ENCODE data around the gene NEAT1.

The NEAT1 gene

DNA sequence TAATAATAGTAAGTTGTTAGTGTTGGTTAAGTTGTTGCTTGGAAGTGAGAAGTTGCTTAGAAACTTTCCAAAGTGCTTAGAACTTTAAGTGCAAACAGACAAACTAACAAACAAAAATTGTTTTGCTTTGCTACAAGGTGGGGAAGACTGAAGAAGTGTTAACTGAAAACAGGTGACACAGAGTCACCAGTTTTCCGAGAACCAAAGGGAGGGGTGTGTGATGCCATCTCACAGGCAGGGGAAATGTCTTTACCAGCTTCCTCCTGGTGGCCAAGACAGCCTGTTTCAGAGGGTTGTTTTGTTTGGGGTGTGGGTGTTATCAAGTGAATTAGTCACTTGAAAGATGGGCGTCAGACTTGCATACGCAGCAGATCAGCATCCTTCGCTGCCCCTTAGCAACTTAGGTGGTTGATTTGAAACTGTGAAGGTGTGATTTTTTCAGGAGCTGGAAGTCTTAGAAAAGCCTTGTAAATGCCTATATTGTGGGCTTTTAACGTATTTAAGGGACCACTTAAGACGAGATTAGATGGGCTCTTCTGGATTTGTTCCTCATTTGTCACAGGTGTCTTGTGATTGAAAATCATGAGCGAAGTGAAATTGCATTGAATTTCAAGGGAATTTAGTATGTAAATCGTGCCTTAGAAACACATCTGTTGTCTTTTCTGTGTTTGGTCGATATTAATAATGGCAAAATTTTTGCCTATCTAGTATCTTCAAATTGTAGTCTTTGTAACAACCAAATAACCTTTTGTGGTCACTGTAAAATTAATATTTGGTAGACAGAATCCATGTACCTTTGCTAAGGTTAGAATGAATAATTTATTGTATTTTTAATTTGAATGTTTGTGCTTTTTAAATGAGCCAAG is 2.7 kb downstream of the NEAT1 start:
- peak; percentile 74 for DNase-seq

DNA sequence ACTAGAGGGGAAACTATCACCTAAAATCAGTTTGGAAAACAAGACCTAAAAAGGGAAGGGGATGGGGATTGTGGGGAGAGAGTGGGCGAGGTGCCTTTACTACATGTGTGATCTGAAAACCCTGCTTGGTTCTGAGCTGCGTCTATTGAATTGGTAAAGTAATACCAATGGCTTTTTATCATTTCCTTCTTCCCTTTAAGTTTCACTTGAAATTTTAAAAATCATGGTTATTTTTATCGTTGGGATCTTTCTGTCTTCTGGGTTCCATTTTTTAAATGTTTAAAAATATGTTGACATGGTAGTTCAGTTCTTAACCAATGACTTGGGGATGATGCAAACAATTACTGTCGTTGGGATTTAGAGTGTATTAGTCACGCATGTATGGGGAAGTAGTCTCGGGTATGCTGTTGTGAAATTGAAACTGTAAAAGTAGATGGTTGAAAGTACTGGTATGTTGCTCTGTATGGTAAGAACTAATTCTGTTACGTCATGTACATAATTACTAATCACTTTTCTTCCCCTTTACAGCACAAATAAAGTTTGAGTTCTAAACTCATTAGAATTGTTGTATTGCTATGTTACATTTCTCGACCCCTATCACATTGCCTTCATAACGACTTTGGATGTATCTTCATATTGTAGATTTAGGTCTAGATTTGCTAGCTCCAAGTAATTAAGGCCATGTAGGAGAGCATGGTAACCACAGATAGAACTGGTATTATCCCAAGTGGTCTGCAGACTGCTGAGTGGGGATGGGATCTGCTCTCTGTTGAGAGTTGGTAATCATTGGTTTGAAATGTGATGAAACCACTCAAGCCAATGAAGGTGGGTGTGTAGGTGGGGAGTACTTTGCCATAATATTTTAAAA is 3.6 kb downstream of the NEAT1 start:
- peak; percentile 16 for DNase-seq

DNA sequence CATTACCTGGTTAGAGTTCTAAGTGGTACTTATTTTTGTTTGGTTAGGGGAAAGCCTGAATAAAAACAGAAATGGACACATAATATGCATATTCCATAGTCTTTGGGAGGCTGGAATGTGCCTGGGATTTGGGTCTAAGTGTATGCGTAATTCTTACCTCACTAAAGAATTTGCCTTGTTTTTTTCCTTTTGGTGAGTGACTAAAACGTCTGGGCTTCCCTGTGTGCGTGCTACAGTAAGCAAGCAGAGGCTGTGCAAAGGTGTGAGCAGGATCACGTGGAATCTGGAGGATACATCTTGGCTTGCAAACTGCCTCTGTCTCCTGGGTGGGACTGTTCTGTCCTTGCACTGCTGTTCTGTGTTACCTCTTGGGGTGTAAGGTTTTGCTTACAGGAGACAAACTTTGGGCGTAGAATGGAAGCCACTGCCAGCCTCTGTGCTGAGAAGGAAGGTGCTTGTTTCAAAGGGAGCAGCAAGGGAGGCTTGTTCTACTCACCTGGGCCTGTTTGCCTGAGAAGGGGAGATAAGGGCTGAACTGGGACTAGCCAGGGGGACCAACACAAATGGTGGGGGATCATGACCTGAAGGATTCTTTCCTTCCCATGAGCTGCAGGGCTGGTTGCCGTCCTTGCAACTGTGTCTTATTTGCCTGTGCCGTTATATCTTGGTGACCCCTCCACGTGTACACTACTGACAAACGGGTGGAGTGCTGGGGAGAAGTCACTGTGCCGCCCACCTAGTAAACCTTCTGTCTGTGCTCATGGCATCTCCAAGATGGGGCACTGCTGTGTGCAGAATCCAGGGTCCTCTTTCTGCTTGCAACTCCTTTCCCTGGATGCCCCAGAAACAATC is 4.5 kb downstream of the NEAT1 start:
- DNase-seq: peak; percentile 28

DNA sequence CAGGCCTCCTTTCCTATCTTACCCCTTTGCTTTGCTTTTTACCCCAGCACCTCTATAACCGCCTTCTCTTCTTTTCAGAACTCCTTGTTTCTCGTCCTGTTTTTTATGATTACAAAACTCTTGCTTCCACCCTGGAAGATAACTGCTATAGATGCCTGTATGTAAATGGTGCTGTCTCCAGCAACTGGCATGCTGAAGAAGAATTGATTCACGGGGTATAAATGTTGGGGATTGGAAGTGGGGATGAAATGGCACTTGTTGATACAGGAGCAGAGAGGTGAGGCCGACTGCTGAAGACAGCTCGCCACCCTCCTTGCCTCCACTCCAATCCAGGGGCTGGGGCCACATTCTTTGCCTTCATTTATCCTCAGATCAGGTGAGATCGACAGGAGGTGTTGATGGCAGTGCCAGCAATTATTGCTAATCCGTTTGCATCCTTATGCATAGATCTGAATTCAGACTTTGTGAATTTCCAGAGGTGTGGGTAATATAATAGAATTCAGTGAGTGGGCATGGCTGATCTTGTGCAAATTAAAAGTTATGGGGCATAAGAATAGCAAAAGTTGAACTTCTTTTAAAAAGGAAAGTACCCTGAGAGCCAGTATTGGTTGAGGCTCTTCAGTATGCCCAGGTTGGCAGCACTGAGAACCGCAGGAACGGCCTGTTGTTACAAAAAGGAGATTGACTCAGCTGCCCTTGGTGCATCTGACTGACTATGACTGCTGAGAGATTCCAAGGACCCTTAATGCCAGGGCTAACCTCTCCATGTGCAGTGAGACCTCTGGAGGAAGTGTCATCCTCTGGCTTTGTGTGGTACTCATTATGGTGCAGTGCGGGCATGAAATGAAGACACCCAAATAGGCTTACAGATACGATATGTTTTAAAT is 5.3 kb downstream of the NEAT1 start:
- DNase-seq: peak; percentile 33

DNA sequence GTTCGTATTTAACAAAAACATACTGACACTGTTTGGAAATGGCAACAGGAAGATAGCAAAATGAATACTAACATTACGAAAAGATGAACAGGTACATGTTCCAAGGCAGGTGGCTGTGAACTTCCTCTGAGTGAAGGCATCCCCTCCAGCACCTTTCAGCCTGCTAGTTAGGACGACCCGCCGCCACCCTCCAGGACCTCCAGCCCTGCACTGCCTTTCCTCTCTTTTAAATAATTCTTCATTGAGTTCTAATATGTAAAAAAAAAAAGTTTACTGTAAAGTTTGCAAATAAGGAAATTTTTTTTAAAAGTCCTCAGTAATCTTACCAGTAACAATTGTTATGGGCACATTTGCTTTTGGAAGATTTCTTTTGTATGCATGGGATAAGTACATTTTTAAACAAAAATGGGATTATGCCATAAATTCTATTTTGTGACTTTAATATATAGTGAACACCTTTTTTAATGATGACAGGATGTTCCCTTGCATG is 6.0 kb downstream of the NEAT1 start:
- peak; percentile 18 for DNase-seq

DNA sequence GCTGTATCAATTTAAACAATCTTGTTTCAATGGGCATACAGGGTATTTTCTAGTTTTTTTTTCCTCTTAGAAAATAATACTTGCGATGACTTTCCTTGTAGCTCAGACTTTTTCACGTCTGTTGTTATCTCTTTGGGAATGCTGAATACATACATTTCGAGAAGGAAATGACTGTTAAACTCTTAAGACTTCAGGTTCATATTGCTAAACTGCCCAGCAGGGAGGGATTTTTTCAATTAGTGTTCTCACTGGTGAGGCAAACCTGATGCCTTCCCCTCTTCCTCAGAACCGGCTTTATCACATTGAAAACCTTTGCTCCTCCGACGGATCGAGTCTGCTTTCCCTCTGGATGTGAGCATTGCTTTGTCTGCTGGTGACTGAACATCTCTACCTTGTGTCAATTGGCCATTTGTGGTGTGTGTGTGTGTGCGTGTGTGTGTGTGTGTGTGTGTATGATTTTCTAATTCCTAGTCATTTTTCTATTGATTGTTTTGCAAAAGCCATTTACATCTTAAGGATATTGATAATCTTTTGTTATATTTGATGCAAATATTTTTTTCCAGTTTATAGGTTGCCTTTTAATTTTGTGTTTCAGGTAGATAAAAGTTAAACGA is 6.6 kb downstream of the NEAT1 start:
- peak; percentile 16 for DNase-seq

DNA sequence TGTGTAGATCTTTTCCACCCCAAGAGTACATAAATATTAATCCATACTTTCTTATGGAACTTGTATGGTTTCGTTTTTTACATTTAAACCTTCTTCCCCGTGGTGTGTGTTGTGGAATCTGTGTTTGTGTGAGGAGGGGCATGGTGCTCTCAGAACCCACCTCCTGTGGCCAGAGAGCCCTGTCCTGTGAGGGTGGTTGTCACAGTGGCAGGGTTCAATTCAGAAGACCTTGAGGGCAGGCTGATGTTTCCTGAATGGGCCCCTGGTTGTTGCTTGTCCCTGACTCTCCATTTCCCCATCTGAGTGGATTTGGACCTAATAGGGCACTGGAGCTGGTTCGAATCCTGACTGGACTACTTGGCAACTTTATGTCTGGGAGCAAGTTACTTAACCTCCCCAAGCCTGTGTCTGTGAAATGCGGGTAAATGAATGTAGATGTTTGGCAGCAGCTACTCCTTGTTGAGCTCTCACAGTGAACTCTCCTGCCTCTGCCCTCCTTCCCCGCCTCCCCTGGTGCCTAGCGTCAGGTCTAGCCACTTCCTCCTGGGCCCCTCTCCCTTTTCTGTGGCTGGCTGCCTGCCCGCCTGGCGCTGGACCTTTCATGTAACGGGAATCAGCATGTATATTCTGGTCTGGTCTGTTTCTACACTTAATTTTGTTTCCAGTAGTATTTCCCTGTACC is 7.3 kb downstream of the NEAT1 start:
- peak; percentile 28 for DNase-seq

DNA sequence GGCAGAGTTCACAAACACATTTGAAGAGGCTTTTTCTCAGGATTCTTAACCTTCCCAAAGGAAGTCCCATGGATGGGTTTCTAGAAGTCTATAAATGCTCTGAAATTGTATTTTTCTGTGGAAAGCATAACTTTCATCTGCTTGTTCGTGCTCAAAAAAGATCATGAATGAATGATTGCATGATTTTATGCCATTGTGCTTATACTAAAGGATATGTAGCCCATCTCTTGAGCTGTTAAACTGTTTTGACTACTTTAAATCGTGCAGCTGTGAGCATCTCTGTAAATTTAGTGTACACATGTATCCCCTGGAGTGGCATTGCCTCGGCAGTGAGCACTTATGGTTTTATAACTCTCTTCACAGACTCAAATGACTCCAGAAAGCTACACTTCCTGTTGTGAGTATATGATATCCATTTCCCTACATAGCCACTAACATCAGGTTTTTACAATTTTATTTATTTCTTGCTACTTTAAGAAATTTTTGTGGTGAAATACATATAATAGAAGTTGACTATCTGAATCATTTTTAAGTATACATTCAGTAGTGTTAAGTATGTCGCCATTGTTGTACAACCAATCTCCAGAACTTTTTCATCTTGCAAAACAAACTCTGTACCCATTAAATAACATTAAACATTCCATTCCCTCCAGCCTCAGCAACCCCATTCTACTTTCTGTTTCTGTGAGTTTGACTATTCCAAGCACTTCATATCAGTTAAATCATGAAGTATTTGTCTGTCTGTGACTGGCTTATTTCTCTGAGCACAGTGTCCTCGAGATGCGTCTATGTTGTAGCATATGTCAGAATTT is 8.0 kb downstream of the NEAT1 start:
- peak; percentile 11 for DNase-seq

DNA sequence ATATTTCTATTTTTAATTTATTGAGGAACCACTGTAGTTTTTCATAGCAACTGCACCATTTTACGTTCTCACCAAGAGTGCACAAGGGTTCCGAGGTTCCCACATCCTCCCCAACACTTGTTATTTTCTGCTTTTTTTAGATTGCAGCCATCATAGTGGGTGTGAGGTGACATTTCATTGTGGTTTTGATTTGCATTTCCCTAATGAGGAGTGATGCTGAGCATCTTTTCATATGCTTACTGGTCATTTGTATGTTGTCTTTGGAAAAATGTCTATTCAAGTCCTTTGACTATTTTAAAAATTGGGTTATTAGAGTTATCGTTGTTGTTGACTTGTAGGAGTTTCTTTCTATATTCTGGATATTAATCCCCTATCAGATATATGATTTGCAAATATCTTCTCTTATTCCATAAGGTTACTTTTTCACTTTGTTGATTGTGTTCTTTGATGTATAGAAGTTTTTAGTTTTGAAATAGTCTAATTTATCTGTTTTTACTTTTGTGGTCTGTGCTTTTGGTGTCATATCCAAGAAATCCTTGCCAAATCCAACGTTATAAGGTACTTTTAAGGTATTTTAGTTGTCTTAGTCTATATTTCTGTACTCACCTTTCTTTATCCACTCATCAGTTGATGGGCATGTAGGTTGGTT is 9.0 kb downstream of the NEAT1 start:
- peak; percentile 17 for DNase-seq

DNA sequence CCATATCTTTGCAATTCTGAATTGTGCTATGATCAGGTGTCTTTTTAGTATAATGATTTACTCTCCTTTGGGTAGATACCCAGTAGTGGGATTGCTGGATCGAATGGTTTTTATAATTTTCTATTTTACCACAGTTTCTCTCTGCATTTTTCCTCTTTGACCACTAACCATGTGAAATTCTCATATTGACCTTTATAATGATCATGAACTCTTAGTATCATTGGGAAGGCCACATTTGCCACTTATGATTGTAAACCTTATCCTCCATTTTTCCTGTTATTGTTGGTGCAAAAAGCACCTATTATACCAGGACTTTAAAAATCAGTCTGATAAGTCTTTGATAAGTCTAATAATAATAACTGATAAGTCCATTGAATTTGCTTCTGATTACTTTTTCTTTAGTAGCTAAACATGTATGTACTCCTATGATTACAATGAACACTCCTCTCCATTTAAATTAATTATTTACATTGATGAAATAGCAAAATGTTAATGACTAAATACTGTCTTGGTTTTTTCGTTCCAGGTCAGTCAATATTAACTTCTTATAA is 9.6 kb downstream of the NEAT1 start:
- DNase-seq: no peak

DNA sequence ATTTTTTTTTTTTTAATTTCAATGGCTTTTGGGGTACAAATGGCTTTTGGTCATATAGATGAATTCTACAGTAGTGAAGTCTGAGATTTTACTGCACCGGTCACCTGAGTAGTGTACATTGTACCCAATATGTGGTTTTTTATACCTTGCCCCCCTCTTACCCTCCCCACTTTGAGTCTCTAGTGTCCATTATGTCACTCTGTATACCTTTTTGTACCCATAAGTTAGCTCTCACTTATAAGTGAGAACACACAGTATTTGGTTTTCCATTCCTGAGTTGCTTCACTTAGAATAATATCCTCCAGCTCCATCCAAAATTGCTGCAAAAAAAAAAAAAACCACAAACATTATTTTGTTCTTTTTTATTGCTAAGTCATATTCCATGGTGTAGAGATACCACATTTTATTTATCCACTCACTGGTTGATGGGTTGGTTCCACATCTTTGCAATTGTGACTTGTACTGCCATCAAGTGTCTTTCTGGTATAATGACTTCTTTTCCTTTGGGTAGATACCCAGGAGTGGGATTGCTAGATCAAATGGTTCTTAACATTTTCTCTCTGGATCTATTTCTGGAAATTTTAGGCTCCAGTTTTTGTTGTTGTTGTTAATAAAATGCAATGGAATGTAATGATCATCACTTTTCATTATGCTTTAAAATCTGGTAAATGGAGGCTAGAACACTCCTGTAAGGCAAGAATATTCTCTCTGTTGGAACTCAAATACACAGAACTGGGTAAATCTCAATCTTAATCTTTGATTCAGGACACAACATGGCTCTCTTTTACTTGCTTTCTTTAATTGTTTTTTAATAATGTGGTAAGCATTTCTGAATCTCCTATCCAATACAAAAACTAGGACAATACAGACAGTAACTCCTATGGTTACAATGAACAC is 10.3 kb downstream of the NEAT1 start:
- no peak for DNase-seq

DNA sequence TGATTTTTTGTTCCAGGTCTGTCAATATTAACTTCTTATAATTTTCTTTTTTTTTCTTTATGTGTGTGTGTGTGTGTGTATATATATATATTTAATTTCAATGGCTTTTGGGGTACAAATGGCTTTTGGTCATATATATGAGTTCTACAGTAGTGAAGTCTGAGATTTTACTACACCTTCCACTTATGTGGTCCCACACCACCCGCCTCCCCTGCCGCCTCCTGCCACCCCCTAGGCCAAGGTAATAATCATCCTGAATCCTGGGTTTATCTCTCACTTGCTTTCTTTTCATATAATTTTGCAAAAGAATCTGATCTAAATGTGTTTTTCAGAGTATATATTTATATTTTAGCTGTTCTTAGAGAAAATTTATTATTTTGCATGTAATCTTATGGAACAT is 11.1 kb downstream of the NEAT1 start:
- no peak for DNase-seq

DNA sequence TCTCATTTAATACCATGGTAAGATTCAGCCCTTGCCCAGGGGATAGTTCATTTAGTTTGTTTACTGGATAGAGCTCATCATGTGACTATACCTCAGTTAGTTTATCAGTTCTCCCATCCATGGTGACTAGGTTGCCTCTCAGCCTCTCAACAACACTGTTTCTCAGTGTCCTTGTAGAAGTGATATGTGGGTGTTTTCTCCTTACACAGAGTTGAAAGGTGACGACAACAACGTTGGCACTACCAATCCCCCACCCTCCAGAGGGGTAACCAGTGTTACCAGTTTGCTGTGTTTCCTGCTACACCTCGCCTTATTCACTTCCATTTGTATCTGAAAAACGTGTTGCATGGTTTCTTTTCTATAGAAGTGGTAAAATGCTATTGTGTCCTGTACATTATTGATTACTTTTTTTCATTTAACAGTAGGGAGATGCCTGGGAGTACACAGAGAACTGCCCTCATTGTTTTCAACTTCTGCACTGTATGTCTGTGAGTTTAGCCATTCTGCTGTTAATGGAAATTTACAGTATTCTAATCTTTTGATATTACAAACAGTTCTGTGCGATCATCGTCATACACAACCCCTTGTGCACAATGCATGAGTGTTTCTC is 11.6 kb downstream of the NEAT1 start:
- DNase-seq: peak; percentile 8

DNA sequence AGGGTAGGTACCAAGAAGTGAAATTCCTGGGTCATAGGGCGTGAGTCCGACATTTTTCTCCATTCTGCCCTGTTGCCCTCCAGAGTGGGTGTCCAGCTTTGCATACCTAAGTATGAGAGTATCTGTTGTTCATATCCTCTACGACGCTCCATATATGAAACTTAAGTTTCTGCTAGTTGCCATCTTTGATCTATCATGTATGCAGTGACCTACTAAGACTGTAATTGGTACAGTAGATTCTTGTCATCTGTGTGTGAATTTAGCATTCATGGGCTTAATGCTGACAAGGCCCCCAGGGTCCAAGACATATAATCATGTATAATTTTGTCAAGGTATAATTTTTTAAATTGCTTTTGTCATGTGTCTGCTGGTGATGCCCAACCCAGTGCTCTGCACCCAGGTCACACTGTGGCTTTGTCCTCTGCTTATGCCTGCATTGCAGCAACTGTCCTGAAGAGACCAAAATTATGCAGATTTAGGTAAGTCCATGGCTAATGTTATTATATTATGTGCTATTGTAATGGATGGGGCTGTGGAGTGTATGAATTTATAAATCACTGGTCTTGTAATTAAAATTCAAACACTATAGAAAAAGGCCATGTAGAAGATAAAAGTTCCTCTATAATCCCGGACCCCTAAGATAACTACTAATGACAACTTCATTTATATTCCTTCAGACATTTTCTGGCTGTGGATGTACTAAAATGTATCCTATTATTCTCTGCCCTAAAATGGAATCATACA is 12.2 kb downstream of the NEAT1 start:
- no peak for DNase-seq

DNA sequence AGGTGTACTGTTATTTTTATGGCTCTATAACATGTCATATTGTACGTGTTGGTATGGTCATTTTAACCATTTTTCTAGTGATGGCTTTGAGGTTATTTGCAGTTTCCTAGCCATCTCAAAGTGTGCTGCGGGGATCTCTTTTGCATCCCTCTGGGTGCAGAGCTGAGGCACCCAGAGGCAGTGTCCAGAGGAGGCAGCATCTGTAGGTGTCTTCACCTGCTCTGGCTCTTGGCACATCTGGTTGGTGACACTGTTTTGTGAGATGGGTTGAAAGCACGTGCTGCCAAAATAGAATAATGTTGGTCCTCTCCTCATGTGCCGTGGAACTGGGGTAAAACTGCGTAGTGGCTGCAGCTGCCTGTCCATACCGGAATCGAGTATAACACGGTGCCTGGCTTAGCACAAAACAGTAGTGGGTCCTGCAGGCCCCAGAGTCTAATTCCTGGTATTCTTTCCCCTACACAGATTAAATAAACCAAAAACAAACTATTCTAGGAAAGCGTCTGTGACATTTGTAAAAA is 12.9 kb downstream of the NEAT1 start:
- peak; percentile 13 for DNase-seq

DNA sequence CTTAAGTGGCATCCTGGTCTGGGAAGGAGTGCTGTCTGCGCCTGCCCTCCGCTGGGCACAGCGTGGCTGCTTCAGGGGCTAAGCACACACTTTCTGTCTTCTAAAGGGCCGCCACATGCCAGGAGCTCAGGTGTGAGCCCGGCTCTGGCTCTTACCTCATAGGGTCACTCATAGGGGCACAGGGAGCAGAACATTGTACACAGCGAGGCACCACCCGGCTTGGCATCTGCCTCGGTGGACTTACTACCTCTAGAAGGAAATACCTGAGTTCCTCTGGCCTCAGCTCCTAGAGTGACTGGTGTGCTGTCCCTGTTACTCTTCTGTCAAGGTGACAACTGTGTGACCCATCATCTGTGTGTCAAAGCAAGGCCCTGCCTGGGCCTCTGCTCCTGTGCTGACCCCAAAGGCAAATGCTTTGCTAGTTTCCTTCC is 13.4 kb downstream of the NEAT1 start:
- DNase-seq: peak; percentile 11

Measured in activated CD8-positive, alpha-beta memory T cell treated with anti-CD3 and anti-CD28 coated beads, Interleukin-2, amount 50 U/mL, for 4 hours (primary cell).